ENCODE results near the gene NOTCH2.

GRCh38 chr1:119954476-119955422 lies 114.7 kb downstream of the NOTCH2 start:
- TF ChIP-seq, protein P1, sequence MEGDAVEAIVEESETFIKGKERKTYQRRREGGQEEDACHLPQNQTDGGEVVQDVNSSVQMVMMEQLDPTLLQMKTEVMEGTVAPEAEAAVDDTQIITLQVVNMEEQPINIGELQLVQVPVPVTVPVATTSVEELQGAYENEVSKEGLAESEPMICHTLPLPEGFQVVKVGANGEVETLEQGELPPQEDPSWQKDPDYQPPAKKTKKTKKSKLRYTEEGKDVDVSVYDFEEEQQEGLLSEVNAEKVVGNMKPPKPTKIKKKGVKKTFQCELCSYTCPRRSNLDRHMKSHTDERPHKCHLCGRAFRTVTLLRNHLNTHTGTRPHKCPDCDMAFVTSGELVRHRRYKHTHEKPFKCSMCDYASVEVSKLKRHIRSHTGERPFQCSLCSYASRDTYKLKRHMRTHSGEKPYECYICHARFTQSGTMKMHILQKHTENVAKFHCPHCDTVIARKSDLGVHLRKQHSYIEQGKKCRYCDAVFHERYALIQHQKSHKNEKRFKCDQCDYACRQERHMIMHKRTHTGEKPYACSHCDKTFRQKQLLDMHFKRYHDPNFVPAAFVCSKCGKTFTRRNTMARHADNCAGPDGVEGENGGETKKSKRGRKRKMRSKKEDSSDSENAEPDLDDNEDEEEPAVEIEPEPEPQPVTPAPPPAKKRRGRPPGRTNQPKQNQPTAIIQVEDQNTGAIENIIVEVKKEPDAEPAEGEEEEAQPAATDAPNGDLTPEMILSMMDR (IDR thresholded peaks at IDR 0.05) = no peak
- no peak for TF ChIP-seq EP300 (IDR thresholded peaks at IDR 0.05)

All from ovary (tissue), 3 donors.